HG02610 (cell line): ENCODE data around the gene NAA20.

Experiments used
- ATAC-seq: cut with Tn5 transposase; IDR thresholded peaks from one replicate; pipeline ENCODE4 v1.9.1; 2021; ENCODE audit warnings: mild to moderate bottlenecking, moderate library complexity; ENCODE audit not compliant: unreplicated experiment

NAA20 gene

DNA sequence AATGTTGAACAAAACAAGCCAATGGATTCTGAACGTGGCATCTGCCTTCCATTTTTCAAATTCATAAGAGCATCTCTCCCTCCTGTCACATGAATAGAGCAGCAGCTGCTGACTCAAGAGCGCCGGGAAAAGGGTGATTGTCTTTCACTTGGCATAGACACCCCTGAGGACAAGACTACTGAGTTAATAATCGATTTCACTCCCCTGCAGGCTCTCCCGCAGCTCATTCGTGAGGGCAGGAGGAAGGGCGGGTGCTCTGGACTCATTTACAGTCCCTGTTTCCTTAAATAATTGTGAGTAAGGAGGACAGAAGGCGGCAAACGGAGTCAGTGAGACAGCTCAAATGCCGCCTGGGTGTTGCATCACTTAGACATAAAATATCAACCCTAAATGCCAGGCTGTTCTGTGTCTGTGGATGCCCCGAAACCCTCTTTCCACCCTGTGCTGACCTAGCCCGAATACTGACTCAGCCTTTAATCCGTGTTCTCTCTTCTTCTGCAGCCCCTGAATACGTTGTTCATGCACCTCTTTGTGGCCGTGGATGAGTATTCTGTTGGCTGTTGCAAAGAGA, 56.7 kb downstream of the NAA20 start:
- no peak for ATAC-seq

DNA sequence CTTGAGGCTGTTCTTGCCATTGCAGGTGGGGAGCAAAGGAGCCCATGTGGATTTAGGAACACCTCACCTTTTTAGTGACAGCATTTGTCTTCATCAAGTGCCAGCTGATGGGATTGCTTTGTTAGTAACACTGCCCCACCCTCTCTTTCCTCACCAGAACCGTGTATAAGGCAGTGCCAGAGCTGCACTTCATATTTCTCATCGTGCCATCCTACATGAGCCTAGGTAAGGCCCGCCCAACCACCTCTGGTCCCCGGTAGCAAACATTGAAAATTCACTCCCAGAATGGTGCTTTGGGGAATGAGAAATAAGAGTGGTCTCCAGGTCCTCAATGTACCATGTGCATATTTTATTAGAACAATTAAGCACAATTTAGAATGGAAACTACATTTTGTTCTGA, 57.9 kb downstream of the NAA20 start:
- ATAC-seq: no peak

DNA sequence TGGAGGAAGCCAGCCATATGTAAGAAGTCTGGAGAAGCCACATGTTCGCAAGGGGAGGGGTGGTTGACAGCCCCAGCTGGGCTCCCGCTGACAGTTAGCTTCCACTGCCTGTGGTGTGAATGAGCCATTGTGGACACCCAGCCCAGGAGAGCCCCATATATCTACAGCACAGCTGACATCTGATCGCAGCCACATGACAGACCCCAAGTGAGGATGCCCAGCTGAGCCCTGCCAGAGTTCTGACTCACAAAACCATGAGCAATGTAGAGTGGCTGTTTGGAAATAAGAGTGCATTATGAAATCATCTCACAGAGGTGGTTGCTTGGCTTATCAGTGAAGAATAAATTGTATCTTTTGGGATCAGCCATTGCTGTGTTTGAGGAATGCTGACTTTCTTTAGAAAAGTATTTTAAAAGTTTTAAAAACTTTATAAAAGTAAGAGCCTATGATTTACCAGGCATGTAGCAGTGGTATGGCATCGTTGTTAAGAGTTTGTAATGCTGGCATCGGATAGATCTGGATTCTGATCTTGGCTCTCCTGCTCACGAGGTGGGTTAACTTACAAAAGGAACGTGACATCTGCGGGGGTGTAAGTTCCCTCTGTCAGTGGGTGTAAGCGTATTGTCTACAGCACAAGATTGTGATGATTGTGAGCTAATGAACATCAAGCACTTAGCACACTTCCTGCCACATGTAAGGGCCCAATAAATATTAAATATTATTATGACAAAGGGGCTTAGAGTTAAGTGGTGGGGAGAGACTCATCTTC, 59.3 kb downstream of the NAA20 start:
- ATAC-seq: no peak

DNA sequence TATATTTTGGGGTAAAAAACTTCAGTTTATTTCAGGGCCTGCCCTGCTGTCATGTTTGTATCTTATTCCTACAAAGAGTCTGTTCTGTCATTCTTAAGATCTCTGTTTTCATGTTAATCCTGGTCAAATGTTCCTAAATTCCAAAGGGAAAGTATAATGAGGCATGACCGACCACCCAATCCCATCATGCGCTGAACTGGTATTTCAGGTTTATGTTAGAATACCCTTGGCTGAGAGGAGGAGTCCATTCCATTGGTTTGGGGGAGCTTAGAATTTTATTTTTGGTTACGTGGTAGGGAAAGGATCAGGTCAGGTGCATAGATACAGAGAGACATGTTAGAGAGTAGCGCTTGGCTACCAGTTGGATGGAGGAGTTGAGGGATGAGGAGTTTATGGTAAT, 60.9 kb downstream of the NAA20 start:
- ATAC-seq: no peak

DNA sequence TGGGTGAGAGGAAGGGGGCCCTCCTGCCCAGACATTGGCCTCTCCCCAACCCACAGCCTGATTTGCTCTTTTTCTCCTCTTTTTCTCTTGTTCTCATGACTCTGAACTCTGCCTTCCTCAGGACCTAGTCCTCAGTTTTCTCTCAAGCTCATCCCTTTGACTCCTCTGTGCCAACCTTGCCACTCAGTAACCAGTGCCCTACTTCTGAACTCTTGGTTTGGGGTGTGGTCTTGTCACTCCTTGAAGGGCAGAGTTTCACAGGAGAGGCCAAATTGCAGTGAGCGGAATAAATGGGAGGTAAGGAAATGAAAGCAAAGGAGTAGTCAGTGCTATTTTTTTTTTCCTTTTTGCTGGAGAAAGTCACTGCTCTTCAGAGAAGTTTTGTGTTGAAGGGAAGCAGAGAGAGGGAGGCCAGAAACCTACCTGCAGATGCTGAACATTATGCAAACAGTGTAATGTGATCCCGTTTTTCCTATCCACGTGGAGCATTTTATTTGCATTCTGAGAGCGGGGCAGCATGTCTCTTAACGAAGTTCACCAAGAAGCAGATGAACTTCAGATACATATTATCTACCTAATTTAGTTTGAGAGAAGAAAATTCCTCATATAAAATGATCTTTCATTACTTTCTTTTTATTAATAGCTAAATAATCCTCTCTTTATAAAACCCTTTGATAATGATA, 62.1 kb downstream of the NAA20 start:
- no peak for ATAC-seq
